K562 (cell line): ENCODE data around the gene MRPL40. TPM values are rescaled to one million over a fixed set of nuclear protein-coding genes. Genes with fewer than 3 reads are reported as not detected.
A peak's percentile ranks its signal among the peaks of the same experiment; 100 is the strongest.

Source experiments
- ATAC-seq: fragments of 200-7000 bp; cut with Tn5 transposase; 3 replicates; pipeline ENCODE4 v1.9.1; 2020; ENCODE audit warnings: moderate library complexity
- BruUV-seq: library from RNA; stranded (reverse); fragments of 400-500 nt; replicated peaks from 2 replicates; lab custom pipeline; 2021; lab: Mats Ljungman, UMichigan
- CTCF ChIA-PET: fragments of 300-600 bp; formaldehyde crosslinking; extraction: SDS; loops from one replicate; lab custom pipeline; 2021; ENCODE audit warnings: low intra/inter-chr PET ratio; lab: Yijun Ruan, JAX
- POLR2A ChIA-PET: fragments of 300-600, 350-650 bp; sonication (Branson Sonifier 250); formaldehyde crosslinking; extraction: SDS; loops from one replicate; lab custom pipeline; 2021; ENCODE audit warnings: antibody characterized with exemption, inconsistent platforms; lab: Yijun Ruan, JAX
- DNase-seq, 4 experiments: peaks; one replicate each; pipeline versions ENCODE4 v3.0.0 to v3.0.0-alpha.2; 2011 to 2018; ENCODE audit warnings: low spot score in 3 of 4, mixed read lengths in 3 of 4; ENCODE audit errors: extremely low read depth in 1 of 4
- FAIRE-seq: peaks from 2 replicates; lab custom pipeline; 2011; peaks lifted over from hg19 to GRCh38; lab: Jason Lieb, UNC
- H2AFZ ChIP-seq: 2 replicates; pipeline ENCODE4 v1.6.0; 2011; ENCODE audit warnings: low read depth, low read length, control low read depth, inconsistent platforms
- H3K27ac ChIP-seq: fragments of 200-600 bp; 3 replicates; pipeline ENCODE4 v1.8.0; 2011; ENCODE audit warnings: low read depth, mild to moderate bottlenecking, control low read depth, inconsistent platforms, low read length, moderate library complexity, mixed read lengths; ENCODE audit errors: extremely low read depth
- H3K27me3 ChIP-seq, 2 experiments: fragments of 300-600 bp in 1 of 2; 2 replicates in 1 of 2; 3 replicates in 1 of 2; pipeline versions ENCODE4 v1.6.0 to v1.8.0; 2011; ENCODE audit warnings: inconsistent platforms in 2 of 2, low read length in 2 of 2, mild to moderate bottlenecking in 1 of 2, mixed read lengths in 1 of 2, moderate library complexity in 1 of 2; ENCODE audit not compliant: control insufficient read depth in 2 of 2, insufficient read depth in 2 of 2
- H3K36me3 ChIP-seq: fragments of 300-600 bp; 3 replicates; pipeline ENCODE4 v1.8.0; 2011; ENCODE audit warnings: mild to moderate bottlenecking, low read length, inconsistent platforms; ENCODE audit not compliant: control insufficient read depth, insufficient read depth
- H3K4me1 ChIP-seq, 2 experiments: fragments of 200-600 bp in 1 of 2; replicated peaks in 1 of 2; 2 replicates in 1 of 2; 3 replicates in 1 of 2; pipeline versions ENCODE4 v1.5.1 to v1.8.0; 2011; ENCODE audit warnings: inconsistent platforms in 2 of 2, low read length in 2 of 2, mild to moderate bottlenecking in 1 of 2, mixed read lengths in 1 of 2, moderate library complexity in 1 of 2; ENCODE audit not compliant: control insufficient read depth in 2 of 2, insufficient read depth in 2 of 2
- H3K4me2 ChIP-seq: 2 replicates; pipeline ENCODE4 v1.6.1; 2011; ENCODE audit warnings: low read length, control low read depth, inconsistent platforms, mixed read lengths; ENCODE audit not compliant: insufficient read depth
- H3K4me3 ChIP-seq: fragments of 200-600 bp; sonication (generic), shearing (Covaris generic); 2 replicates; pipeline ENCODE4 v1.5.1; 2016; ENCODE audit warnings: control low read depth, inconsistent platforms
- H3K79me2 ChIP-seq: fragments of 200-600 bp; 3 replicates; pipeline ENCODE4 v1.8.0; 2011; ENCODE audit warnings: low read length, inconsistent platforms; ENCODE audit not compliant: control insufficient read depth, insufficient read depth
- H3K9ac ChIP-seq, 2 experiments: 2 replicates each; pipeline versions ENCODE4 v1.6.0 to v1.6.1; 2011; ENCODE audit warnings: low read depth in 2 of 2, low read length in 2 of 2, control low read depth in 1 of 2, inconsistent platforms in 1 of 2, mild to moderate bottlenecking in 1 of 2, mixed read lengths in 1 of 2; ENCODE audit not compliant: insufficient read depth in 1 of 2
- H3K9me1 ChIP-seq: one replicate; pipeline ENCODE4 v1.6.0; 2011; ENCODE audit warnings: inconsistent platforms, mild to moderate bottlenecking, low read length, moderate library complexity; ENCODE audit not compliant: control insufficient read depth, insufficient read depth
- H3K9me3 ChIP-seq: replicated peaks from 2 replicates; pipeline ENCODE4 v1.5.1; 2011; ENCODE audit warnings: low read depth, low read length, inconsistent platforms; ENCODE audit not compliant: control insufficient read depth, insufficient read depth
- H4K20me1 ChIP-seq: replicated peaks from 2 replicates; pipeline ENCODE4 v1.6.1; 2011; ENCODE audit warnings: low read length, inconsistent platforms, mixed read lengths; ENCODE audit not compliant: control insufficient read depth, insufficient read depth
- NCOA4 ChIP-seq: fragments of 450-650 bp; IDR thresholded peaks from 2 replicates; pipeline ENCODE4 v1.6.1; 2018; ENCODE audit warnings: mild to moderate bottlenecking; ENCODE audit not compliant: partially characterized antibody
- TEAD2 ChIP-seq: fragments of 450-650 bp; IDR thresholded peaks from 2 replicates; pipeline ENCODE4 v1.6.1; 2016; ENCODE audit warnings: missing genetic modification characterization, control low read depth, missing compliant biosample characterization
- XRCC3 ChIP-seq: fragments of 450-650 bp; IDR thresholded peaks from 2 replicates; pipeline ENCODE4 v1.6.1; 2017; ENCODE audit warnings: mild to moderate bottlenecking, moderate library complexity
- ZNF140 ChIP-seq: fragments of 250-450 bp; sonication (Bioruptor Pico); IDR thresholded peaks from 2 replicates; pipeline ENCODE4 v1.8.0; 2021; ENCODE audit warnings: moderate library complexity, mild to moderate bottlenecking, inconsistent platforms
- ZNF184 ChIP-seq: sonication (generic); formaldehyde crosslinking; IDR thresholded peaks from 2 replicates; pipeline ENCODE4 v1.5.0; 2020; ENCODE audit warnings: missing genetic modification reagents
- ZNF436 ChIP-seq: fragments of 250-450, 450-650 bp; sonication (Bioruptor Pico); formaldehyde crosslinking; IDR thresholded peaks from 2 replicates; pipeline ENCODE4 v1.7.0; 2020; ENCODE audit warnings: mild to moderate bottlenecking
- ZNF561 ChIP-seq: fragments of 450-650 bp; formaldehyde crosslinking; conservative IDR thresholded peaks from 2 replicates; pipeline ENCODE4 v1.4.0; 2020; ENCODE audit warnings: mild to moderate bottlenecking, moderate library complexity
- ZNF586 ChIP-seq: fragments of 450-650 bp; formaldehyde crosslinking; conservative IDR thresholded peaks from 2 replicates; pipeline ENCODE4 v1.4.0; 2020; ENCODE audit warnings: mild to moderate bottlenecking, moderate library complexity
- whole genome bisulfite sequencing: fragments of 100-300 bp; shearing (Covaris generic); methylation state at CpG from one replicate; pipeline ENCODE4 v1.1.6; 2016; ENCODE audit warnings: low coverage, mixed read lengths; ENCODE audit not compliant: insufficient coverage; ENCODE audit errors: missing lambda C conversion rate; 5-methylcytosine and 5-hydroxymethylcytosine counted together
- in situ Hi-C: fragments of 300-500 bp; cut with MboI; formaldehyde crosslinking; loops from 4 replicates; pipeline ENCODE4 v1.15.0; 2018; ENCODE audit warnings: inconsistent platforms, mixed read lengths
- intact Hi-C: fragments of 100-400 bp; cut with micrococcal nuclease; formaldehyde crosslinking; loops from 2 replicates; pipeline ENCODE4 v1.14.2; 2022
- polyA plus RNA-seq, 8 experiments: library from polyadenylated mRNA; depleted of rRNA in 4 of 8; stranded (reverse) in 5 of 8; unstranded in 3 of 8; fragments of >200 nt; fragmentation: Nextera tagmentation in 2 of 8; fragmentation: Illumina TruSeq in 1 of 8; extraction: Ambion mirVana in 2 of 8; extraction: Trizol in 1 of 8; gene quantifications; 2 replicates each; pipeline versions ENCODE4 v1.2.1 to v1.2.3, GENCODE V29; 2011 to 2014; ENCODE audit warnings: inconsistent platforms in 1 of 8, missing spikeins in 1 of 8
- total RNA-seq, 7 experiments: library from RNA; depleted of rRNA in 6 of 7; stranded (reverse); fragments of >200 nt in 6 of 7; fragmentation: Illumina TruSeq in 2 of 7; extraction: Trizol in 2 of 7; gene quantifications; 2 replicates each; pipeline versions ENCODE4 v1.2.1 to v1.2.3, GENCODE V29; 2011 to 2021; ENCODE audit warnings: low replicate concordance in 1 of 7
- TF ChIP-seq, protein P1 (sequence below): sonication (generic); IDR thresholded peaks from 2 replicates; pipeline ENCODE4 v1.6.1; 2016
- TF ChIP-seq, protein P2 (sequence below): sonication (generic); formaldehyde crosslinking; IDR thresholded peaks from 2 replicates; pipeline ENCODE4 v1.8.0; 2022; ENCODE audit warnings: mild to moderate bottlenecking, missing genetic modification reagents

The MRPL40 gene
- total and polyA plus RNA-seq, 9 of the 15 experiments (the other 6 are each of a cell fraction or from before 2014, with no cell fraction given) = 132 to 652 (median 208) TPM

DNA sequence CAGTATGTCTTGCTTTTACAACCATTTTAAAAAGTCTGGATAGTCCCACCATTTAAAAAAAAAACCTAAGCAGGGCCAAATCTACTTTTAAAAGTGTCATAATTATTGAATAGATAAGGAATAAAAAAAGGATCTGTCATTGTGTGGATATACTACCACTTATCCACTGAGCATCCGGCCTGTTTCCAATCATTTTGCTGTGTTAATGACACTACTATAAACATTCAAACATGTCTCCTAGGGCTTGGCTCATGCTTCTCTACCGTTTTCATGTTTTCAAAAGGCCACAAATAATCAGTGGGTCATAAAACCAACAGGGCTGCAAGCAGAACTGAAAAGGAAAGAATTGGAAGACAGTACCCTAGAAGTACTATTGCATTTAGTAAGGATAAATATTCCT, 27.7 kb downstream of the MRPL40 start:
- H3K36me3 ChIP-seq = peaks cover 96% of the 10 kb centered on the region
- CTCF ChIA-PET = no interaction called here
- no peak overlapping the region for H3K4me2 ChIP-seq
- intact Hi-C loops (no loop called here), in situ Hi-C loops (no loop called here)
- FAIRE-seq = no peak
- 84% methylated on average over 2 of the region's 2 CpGs for WGBS
- H4K20me1 ChIP-seq = 0 out of 2 replicates have a peak, but pooled peaks cover 3% of the 10 kb centered on the region
- H3K27me3 ChIP-seq = no peaks in the 10 kb centered on the region
- no peak for ATAC-seq
- H3K4me1 ChIP-seq = no peaks in the 10 kb centered on the region
- H3K9me3 ChIP-seq = no peaks in the 10 kb centered on the region
- no peak overlapping the region for H3K4me3 ChIP-seq
- no peak for DNase-seq
- BruUV-seq = no TSS peak
- no peaks in the 10 kb centered on the region for H3K9me1 ChIP-seq
- H3K79me2 ChIP-seq = no peaks in the 10 kb centered on the region
- no peak overlapping the region for H3K9ac ChIP-seq
- POLR2A ChIA-PET = interaction anchor here (1.0 to 13.6 kb wide), 4 partner anchors 7 to 23 kb away, joined by 4 to 148 read pairs (median 68); partner anchors contain the start of genes CDC45 and UFD1
- H3K27ac ChIP-seq = no peak overlapping the region
- no peak overlapping the region for H2AFZ ChIP-seq
- TF ChIP-seq TEAD2 (tag) (no peak), ZNF561 (CRISPR knock-in tag) (0 out of 2 replicates have a peak, but pooled peaks have one; percentile 10), ZNF586 (CRISPR knock-in tag) (0 out of 2 replicates have a peak, but pooled peaks have one; percentile 25), XRCC3 (0 out of 2 replicates have a peak, but pooled peaks have one; percentile 24), ZNF184 (CRISPR knock-in tag) (no peak), ZNF140 (CRISPR knock-in tag) (0 out of 2 replicates have a peak, but pooled peaks have one; percentile 54), ZNF436 (CRISPR knock-in tag) (0 out of 2 replicates have a peak, but pooled peaks have one; percentile 5), NCOA4 (no peak)
- TF ChIP-seq, protein P1, sequence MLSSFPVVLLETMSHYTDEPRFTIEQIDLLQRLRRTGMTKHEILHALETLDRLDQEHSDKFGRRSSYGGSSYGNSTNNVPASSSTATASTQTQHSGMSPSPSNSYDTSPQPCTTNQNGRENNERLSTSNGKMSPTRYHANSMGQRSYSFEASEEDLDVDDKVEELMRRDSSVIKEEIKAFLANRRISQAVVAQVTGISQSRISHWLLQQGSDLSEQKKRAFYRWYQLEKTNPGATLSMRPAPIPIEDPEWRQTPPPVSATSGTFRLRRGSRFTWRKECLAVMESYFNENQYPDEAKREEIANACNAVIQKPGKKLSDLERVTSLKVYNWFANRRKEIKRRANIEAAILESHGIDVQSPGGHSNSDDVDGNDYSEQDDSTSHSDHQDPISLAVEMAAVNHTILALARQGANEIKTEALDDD = no peak
- TF ChIP-seq, protein P2, sequence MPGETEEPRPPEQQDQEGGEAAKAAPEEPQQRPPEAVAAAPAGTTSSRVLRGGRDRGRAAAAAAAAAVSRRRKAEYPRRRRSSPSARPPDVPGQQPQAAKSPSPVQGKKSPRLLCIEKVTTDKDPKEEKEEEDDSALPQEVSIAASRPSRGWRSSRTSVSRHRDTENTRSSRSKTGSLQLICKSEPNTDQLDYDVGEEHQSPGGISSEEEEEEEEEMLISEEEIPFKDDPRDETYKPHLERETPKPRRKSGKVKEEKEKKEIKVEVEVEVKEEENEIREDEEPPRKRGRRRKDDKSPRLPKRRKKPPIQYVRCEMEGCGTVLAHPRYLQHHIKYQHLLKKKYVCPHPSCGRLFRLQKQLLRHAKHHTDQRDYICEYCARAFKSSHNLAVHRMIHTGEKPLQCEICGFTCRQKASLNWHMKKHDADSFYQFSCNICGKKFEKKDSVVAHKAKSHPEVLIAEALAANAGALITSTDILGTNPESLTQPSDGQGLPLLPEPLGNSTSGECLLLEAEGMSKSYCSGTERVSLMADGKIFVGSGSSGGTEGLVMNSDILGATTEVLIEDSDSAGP (CRISPR knock-in tag) = 0 out of 2 replicates have a peak, but pooled peaks have one; percentile 5
